HG03457 (cell line): ENCODE results near the gene PRCP.

Experiments
- ATAC-seq: cut with Tn5 transposase; IDR thresholded peaks from one replicate; pipeline ENCODE4 v1.9.1; 2021; ENCODE audit warnings: moderate number of reproducible peaks; ENCODE audit not compliant: unreplicated experiment

Gene PRCP

DNA sequence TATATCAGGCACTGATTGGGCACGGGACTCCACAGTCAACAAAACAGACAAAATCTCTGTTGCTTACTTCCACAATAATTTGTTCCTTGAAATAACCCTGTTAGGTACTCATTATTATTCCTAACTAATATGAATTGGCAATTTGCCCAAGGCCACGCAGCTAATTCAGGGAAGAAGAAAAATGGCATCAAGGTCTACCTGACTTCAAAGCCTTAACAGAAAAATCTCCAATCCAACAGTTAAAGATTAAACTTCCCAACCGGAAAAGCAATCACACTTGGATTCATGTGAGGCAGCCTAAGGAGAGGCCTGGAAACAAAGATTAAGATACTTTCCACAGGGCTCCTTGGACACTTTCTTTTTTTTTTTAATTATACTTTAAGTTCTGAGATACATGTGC, 68.9 kb downstream of the PRCP start:
- no peak for ATAC-seq

GRCh38 chr11:82830746-82831145, 69.5 kb downstream of the PRCP start:
- ATAC-seq = no peak

DNA sequence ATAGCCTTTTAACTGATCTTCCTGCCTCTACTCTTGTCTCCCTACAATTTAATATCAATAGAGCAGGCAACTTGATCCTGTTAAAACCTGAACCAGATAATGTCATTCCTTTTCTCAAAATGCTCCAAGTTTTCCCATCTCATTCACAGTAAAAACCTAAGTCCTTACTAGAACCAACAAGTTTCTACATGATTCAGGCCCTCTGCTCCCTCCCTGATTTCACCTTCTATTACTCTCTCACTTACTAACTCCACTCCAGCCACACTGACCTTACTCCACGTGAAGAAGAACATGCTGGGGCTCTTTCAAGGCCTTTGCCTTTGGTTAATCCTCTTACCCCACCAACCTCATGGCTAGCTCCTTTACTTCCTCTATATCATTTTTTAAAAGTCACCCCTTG, 71.1 kb downstream of the PRCP start:
- no peak for ATAC-seq

DNA sequence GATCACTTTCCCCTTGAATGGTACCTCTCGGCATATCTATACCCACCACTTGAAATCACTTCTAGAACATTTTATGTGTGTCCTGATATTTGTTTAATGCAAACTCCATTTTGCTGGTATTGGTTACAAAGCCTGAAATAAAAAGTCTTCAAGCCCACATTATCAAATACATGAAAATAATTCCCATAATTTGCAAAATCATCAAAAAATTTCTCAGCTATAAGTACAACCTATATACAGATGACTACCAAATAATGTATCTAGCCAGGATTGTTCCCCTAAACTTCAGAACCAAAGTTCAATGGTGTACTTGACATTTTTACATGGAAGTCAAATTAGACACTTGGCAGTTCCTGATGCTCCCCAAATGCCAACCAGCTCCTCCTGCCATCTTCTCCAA, 71.8 kb downstream of the PRCP start:
- ATAC-seq = no peak

GRCh38 chr11:82826526-82826925, 73.7 kb downstream of the PRCP start:
- no peak for ATAC-seq

GRCh38 chr11:82823647-82824619, 76.3 kb downstream of the PRCP start:
- ATAC-seq = no peak

- no peak for ATAC-seq
These were observed 81.7 kb downstream of the PRCP start for GRCh38 chr11:82818409-82819043.

GRCh38 chr11:82815406-82815805, 84.8 kb downstream of the PRCP start:
- no peak for ATAC-seq

GRCh38 chr11:82814379-82814778, 85.9 kb downstream of the PRCP start:
- no peak for ATAC-seq

- ATAC-seq = no peak
These were observed 88.9 kb downstream of the PRCP start for GRCh38 chr11:82811369-82811768.

- no peak for ATAC-seq
These were observed 89.5 kb downstream of the PRCP start for GRCh38 chr11:82810738-82811137.

GRCh38 chr11:82810326-82810725, 89.9 kb downstream of the PRCP start:
- no peak for ATAC-seq

- ATAC-seq = no peak
These were observed 92.6 kb downstream of the PRCP start for GRCh38 chr11:82807646-82808045.

GRCh38 chr11:82802710-82803109, 97.5 kb downstream of the PRCP start:
- ATAC-seq = no peak

GRCh38 chr11:82796998-82797961, 103.0 kb downstream of the PRCP start:
- ATAC-seq = no peak

DNA sequence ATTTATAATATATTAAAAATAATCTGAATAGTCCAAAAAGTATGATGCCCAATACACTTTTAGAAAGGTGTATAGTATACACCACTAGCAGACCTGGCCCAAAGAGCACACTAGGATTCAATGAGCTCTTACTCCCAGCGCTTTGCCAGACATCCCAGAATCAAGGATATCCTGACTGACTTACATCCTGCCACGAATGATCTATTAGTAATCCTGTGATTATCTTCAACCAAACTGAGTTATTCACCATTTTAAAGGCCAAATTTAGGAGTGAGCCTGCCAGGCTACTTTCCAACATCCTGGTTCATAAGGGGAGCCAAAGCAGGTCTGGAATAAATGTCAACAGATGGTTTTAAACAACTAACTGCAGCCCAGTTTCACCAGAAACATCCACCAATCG, 105.7 kb downstream of the PRCP start:
- no peak for ATAC-seq

DNA sequence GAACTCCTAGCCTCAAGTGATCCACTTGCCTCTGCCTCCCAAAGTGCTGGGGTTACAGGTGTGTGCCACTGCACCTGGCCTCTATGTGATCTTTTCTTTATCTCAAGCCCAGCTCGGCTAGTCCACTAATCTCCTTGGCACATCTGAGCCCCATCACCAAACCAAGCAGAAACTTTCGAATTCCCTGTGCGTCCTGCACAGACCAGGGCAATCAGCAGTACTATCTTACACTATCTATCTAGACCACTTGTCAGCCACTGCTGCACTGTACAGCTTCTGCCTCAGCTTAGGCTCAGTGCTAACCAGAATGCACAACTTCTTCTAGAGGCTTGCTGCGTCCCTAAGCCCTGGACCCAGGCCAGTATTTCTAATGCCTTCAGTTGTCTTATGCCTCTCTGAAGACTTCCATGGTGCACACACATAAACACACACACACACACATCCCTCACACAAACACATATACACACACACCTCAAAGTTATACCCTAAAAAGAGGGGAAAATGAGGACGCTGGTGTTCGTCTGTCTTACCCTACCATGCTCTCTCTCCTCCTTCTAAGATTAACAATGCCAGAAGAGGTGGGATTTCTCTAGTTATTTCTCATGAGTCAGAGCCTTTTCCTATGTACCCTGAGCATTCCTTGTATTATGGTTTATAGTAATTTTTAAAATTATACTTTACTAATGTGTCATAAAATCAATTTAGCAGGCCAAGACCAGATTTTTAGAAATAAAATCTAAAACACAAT, 107.2 kb downstream of the PRCP start:
- ATAC-seq = no peak

DNA sequence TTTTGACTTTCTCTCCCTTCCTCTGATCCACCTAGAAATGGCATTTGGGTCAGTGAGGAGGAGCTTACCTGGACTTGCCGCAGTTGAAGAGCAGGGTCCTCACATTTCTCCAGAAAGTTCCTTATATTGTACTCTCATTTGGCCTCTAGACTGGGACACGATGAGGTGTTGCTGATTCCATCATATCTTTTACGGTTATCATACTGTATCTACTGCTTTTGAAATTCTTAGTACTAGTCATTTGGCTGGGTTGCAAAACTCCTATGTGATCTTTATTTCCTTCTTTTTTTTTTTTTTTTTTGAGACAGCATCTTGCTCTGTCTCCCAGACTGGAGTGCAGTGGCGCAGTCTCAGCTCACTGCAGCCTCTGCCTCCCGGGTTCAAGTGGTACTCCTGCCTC, 107.9 kb downstream of the PRCP start:
- ATAC-seq = no peak

GRCh38 chr11:82791779-82792178, 108.5 kb downstream of the PRCP start:
- ATAC-seq = no peak

DNA sequence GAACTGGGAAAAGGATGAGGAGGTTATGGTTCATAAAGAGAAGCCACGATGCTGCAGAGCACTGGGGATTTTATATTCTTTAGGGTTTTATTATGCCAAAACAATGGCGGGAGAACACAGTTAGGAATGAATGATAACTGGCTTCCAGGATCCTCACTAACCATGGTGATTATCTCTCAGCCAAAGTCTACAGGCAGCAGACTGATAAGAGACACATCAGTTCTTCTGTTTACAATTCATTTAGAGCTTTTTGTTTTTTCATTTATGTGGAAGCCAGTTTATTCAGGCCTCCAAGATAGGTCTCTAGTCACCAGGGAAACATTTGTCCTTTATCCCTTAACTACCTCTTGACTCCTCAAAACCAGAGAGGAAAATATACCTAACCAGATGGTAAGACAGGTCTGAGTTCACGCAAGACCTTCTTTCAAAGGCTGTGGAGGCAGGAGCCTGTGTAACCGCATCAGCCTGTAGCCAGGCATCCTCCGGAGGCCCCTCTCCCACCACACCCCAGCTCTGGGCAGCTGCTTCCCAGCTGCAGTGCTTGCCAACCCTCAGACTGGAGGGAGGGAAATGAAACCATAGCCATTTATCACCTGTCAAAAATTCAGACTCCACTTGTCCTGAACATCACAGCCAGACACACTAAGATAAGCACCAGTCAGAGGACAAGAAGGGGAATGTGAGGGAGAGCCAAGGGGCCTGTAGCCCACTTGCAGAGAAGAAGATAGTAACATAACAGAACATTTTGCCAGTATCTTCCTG, 109.3 kb downstream of the PRCP start:
- no peak for ATAC-seq
